Activated effector memory CD4-positive, alpha-beta T cell treated with anti-CD3 and anti-CD28 coated beads, Interleukin-2, amount 50 U/mL, for 16 hours (primary cell): Measurements from ENCODE around the gene KRTAP5-9.
"Not testable (repeated sequence)": the region's sequence is repeated elsewhere in the genome, so short reads cannot be mapped to it uniquely, and the experiment has no call there.

Source experiments
- DNase-seq: peaks from one replicate; pipeline ENCODE4 v3.0.0-alpha.2; 2020

The KRTAP5-9 gene

DNA sequence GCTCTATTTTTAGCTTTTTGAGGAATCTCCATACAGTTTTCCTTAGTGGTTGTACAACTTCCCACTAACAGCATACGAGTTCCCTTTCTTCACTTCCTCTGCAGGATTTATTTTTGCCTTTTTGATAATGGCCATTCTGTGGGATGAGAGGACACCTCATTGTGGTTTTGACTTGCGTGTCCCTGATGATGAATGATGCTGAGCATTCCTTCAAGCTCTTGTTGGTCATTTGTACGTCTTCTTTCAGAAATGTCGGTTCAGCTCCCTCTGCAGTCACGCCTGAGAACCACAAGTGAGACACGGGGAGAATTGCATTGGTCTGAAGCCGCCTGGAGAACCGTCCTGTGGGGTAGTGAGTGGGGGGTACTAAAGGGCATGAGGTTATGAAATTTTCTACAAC is 15.2 kb downstream of the KRTAP5-9 start:
- no peak for DNase-seq

DNA sequence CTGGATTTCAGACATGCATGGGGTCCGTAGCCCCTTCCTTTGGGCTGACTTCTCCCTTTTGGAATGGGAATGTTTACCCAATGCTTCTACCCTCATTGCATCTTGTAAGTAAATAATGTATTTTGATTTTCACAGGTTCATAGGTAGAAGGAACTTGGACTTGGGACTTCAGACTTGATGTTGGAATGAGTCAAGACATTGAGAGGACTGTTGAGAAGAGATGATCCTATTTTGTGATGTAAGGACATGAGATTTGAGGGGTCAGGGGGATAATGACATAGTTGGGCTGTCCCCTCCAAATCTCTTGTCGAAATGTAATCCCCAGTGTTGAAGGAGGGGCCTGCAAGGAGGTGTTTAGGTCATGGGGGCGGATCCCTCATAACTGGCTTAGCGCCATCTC is 16.2 kb downstream of the KRTAP5-9 start:
- no peak for DNase-seq

DNA sequence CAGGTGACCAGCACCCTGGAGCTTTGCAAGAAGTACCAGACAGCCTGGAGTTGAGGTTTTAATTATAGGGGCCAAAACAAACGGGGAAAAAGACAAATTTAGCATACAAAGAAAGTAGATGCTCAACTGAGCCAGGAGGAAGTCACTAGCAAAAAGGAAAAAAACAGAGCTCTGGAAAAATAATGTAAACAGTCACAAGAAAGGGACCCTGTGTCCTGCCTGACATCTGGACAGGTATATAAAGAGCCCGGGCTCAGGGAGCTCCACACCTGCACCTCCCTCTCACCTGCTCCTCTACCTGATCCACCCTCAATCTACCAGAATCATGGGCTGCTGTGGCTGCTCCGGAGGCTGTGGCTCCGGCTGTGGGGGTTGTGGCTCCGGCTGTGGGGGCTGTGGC is 17.0 kb downstream of the KRTAP5-9 start, which contains the start of gene KRTAP5-10:
Gene KRTAP5-10 (plus strand): TSS at position 301 of the 400 bp plus-strand sequence. CDS start 25 bp downstream, at position 326.
- no peak for DNase-seq

DNA sequence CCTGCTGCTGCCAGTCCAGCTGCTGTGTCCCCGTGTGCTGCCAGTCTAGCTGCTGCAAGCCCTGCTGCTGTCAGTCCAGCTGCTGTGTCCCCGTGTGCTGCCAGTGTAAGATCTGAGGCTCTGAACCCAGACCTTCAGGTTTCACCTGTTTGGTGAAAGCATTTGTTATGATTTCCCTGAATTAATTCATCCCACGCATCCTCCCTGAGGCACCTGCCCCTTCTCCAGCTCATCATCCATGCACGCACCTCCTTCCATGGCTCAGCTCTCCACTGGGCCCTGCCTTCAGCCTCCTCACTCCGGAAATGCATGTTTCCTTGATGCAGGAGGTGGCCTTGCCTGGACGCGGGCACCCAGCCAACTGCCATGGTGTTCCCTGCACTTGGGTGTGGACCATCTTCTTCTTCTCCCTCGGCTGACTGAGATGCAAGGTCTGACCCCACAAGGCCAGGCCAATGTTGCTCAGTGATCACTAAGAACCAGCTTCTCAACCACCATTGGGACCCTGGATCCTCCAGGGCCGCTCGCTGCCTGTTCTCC is 17.9 kb downstream of the KRTAP5-9 start:
- no peak for DNase-seq

DNA sequence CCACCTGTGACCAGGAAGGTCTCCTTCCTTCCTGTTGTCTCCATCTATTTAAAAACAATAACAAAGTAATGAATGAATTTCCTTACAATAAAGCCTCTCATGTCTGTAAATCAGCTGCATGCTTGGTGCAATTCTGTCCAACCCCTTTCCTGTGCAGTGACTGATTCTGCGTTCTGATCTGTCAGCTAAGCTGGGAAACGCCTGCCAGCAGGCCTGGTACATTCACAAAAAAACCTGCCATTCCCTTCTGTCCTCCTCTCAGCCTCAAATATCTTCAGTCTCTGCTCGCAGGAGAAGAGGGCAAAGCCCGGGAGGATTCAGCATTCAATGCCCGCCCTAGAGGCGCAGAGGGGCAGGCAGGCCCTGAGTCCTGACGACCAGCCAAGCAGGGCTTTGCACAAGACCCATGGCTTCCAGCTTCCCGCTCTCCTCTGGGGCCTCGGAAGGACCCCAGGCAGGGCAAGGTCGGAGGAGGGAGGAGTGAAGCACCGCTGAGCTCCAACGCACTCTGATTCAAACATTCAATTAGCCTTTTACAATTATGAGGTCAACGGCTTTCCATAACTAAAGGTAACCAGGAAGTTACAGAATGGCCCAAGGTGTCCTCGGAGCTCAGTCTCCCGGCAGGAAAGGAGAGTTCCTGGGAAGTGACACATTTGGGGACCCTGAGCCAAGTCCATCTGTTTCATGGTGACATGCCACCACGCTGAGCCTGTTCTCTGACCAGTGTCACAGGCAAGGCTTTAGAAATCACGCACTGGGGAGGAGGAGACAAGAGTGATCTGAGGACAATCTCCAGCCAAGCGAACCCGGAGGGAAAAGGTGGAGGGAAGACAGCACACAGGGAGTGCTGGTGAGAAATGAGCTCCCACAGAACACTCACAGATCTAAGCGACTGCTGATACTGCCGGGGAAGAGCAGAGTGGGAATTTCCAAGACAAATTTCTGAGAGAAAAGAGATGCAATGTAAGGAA is 18.7 kb downstream of the KRTAP5-9 start:
- DNase-seq: not testable (repeated sequence)

DNA sequence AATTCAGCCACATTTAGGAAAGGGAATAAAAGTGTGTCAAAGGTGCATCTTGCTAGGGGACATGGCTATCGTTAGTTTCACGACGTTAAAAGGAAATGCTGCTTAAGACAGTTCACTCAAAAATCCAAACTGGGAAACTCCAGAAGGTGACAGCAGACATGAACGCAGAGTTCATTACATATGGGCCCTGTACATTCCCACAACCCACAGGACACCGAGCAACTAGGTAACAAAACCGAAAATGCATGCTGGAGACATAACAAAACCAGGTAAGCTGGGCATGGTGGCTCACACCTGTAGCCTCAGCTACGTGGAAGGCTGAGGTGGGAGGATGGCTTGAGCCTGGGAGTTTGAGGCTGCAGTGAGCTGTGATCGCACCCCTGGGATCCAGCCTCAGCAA is 19.4 kb downstream of the KRTAP5-9 start:
- DNase-seq: not testable (repeated sequence)

DNA sequence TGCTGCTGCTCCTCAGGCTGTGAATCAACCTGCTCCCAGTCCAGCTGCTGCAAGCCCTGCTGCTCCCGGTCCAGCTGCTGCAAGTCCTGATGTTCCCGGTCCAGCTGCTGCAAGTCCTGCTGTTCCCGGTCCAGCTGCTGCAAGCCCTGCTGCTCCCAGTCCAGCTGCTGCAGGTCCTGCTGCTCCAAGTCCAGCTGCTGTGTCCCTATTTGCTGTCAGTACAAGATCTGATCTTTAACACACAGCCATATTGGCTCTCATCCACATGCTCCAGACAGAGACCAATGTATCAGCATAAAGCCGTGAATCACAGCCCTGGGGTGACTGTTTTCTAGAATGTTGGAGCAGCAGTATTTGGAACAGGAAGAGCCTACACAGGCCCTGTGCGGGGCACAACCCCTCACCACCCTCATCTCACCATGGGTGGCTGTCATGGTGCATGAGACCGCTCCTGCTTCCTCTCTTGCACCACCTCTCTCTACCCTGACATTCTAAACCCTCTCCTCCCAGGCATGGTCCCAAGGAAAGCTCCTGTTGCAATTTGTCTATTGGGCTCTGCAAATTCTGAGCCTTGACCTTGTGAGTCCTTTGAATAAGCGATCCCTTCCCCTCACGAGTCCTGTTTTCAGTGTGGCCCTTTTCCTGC is 20.6 kb downstream of the KRTAP5-9 start:
- DNase-seq: no peak

DNA sequence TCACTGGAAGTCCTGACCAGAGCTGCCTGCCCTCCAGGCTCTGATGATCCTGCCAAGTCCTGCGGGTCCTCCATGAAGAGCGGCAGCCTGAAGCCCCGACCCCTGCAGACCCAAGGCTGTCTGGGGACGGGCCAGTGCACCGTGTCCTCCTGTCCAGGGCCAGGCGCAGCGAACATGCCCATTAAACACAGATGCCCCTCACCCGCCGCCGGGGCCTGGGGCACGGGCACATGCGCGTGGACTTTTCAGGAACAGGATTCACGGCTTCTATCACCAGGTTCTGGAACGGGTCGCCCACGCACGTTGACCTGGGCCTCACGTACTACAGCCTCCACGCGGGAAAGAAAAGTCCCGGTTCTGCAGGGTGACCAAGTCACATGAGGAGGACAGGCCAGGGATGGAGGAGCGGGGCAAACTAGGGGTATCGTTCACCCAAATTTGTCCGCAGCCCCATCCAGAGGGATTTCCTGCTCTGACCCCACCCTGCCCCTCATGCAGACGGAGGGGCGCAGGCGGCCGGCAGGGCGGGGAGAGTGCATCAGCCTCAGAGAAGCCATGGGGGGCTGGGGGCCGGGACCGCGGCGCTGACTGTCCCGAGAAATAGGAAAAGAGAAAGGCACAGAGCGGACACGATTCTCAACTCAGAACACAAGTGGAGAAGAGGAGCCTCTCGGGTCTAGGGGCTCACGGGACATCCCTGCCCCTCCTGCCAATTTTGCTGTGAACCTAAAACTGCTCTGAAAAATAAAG is 23.1 kb downstream of the KRTAP5-9 start:
- DNase-seq: not testable (repeated sequence)

DNA sequence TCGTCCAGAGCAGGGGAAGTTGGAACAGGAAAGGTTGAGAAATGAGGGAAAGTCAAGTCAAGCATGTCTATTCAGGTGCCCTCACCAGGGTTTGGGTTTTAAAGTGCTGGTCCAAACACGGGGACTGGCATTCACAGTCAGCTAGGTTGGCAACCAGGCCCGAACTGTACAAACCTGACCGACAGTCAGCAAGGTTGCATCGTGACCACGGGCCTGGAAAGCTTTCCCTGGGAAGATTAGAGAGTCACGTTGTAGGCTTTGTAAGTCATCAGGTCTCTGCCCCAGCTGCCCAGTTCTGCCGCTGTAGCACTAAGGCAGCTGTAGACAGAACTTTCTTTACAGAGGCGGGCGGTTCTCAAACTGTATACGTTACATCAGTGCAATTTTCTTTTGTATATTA is 24.6 kb downstream of the KRTAP5-9 start:
- DNase-seq: no peak

DNA sequence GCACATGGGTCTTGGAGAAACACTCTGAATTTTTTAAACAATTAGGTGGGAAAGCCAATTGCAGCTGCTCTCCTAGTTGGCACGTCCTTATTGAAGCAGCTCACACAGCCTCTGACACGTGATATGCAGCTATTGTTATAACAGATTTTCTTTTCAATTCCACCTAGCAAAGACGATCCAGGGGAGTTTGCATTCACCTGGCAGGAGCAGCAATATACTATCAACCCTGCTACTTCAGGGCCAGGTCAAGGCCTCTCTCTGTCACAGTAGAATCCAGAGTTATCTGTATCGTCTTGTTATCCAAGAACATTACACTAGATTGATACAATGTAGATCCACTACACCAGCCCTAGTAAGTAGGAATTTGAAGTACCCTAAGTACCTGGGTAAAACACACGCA is 26.2 kb downstream of the KRTAP5-9 start:
- no peak for DNase-seq

DNA sequence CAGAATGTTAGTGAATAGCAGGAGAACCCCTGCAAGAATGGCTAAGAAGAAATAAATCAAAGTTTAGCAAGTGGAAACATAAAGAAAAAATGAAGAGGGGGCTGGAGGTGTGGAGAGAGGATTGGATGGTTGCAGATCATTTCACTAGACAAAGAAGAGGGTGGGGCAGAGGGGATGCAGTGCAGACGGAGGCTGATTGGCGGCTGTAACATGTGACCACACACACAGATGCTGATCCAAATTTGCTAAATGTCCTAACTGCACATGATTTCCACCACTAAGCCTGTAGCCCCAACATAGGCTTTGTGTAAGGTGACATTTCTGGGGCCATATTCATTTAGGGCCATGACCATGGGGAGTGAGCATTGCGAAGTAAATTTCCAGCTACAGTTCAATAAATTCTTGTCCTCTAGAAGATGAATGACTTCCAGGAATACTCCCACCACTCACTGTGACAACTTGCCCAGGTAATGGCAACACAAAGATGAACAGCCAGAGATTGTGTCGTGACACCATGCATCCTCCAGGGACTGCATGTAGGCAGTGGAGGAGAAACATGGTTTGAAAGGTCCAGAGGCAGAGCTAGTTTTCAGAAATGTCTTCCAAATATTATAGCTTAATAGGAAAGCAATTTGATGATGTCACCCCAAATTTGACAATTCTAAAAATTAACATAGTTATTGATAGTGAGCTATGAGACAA is 27.7 kb downstream of the KRTAP5-9 start:
- DNase-seq: no peak

DNA sequence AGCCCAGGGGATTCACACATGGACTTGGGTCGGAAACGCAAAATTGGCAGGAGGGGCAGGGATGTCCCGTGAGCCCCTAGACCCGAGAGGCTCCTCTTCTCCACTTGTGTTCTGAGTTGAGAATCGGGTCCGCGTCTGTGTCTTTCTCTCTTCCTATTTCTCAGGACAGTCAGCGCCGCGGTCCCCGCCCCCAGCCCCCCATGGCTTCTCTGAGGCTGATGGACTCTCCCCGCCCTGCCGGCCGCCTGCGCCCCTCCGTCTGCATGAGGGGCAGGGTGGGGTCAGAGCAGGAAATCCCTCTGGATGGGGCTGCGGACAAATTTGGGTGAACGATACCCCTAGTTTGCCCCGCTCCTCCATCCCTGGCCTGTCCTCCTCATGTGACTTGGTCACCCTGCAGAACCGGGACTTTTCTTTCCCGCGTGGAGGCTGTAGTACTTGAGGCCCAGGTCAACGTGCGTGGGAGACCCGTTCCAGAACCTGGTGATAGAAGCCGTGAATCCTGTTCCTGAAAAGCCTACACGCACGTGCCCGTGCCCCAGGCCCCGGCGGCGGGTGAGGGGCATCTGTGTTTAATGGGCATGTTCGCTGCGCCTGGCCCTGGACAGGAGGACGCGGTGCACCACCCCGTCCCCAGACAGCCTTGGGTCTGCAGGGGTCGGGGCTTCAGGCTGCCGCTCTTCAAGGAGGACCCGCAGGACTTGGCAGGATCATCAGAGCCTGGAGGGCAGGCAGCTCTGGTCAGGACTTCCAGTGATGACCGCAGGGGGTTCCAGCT is 28.7 kb downstream of the KRTAP5-9 start:
- DNase-seq: not testable (repeated sequence)

DNA sequence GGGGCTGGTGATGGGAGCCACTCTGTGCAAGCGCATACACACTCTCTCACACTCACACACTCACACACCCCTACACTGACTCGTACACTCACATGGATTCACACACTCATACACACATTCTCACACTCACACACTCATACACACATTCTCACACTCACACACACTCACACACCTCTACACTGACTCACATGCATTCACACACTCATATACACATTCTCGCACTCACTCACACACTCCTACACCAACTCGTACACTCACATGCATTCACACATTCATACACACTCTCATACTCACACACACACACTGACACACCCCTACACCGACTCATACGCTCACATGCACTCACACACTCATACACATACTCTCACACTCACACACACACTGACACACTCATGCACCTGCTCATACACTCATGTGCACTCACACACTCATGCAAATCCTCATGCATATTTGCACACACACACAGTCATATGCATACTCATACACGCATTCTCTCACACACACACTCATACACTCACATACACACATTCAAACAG is 29.3 kb downstream of the KRTAP5-9 start:
- DNase-seq: no peak

DNA sequence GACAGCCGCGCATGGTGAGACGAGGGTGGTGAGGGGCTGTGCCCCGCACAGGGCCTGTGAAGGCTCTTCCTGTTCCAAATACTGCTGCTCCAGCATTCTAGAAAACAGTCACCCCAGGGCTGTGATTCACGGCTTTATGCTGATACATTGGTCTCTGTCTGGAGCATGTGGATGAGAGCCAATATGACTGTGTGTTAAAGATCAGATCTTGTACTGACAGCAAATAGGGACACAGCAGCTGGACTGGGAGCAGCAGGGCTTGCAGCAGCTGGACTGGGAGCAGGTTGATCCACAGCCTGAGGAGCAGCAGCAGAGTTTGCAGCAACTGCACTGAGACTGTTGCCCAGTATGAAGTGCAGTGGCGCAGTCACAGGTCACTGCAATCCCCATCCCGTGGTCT is 31.3 kb downstream of the KRTAP5-9 start:
- DNase-seq: not testable (repeated sequence)

DNA sequence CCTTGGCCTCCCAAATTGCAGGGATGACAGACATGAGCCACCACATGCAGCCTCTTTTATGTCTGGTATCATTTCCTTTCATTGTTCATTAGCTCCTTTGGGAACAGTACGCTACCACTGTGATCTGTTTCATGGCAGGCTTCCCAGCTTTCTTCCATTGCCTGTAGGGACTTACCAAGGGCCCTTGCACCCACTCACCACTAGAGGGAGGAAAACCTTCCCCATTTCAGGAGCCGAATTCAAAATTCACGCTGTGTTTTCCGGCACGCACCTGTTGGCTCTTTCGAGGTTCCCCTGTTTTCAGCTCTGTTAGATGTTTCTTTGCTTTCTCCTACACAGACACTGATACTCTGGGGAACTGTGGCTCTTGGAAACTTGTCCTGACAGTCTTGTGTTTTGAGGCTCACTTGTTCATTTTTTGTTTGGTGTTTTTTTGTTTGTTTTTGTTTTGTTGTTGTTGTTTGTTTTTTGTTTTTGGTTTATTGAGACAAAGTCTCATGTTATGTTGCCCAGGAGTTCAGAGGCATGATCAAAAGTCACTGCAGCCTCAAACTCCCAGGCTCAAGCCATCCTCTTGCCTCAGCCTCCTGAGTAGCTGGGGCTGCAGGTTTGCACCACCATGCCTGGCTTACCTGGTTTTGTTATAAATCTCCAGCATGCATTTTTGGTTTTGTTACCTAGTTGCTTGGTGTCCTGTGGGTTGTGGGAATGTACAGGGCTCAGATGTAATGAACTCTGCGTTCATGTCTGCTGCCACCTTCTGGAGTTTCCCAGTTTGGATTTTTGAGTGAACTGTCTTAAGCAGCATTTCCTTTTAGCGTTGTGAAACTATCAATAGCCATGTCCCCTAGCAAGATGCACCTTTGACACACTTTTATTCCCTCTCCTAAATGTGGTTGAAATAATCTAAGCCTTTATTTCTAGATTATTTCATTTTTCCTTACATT is 32.1 kb downstream of the KRTAP5-9 start:
- peak; percentile 69 for DNase-seq

DNA sequence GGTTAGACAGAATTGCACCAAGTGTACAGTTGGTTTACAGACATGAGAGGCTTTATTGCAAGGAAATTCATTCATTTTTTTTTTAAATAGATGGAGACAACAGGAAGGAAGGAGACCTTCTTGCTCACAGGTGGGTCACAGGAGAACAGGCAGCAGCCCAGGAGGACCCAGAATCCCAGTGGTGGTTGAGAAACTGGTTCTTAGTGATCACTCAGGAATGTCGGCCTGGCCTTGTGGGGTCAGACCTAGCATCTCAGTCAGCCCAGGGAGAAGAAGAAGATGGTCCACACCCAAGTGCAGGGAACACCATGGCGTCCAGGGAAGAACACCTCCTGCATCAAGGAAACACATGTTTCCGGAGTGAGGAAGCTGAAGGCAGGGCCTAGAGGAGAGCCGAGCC is 33.6 kb downstream of the KRTAP5-9 start:
- no peak for DNase-seq

DNA sequence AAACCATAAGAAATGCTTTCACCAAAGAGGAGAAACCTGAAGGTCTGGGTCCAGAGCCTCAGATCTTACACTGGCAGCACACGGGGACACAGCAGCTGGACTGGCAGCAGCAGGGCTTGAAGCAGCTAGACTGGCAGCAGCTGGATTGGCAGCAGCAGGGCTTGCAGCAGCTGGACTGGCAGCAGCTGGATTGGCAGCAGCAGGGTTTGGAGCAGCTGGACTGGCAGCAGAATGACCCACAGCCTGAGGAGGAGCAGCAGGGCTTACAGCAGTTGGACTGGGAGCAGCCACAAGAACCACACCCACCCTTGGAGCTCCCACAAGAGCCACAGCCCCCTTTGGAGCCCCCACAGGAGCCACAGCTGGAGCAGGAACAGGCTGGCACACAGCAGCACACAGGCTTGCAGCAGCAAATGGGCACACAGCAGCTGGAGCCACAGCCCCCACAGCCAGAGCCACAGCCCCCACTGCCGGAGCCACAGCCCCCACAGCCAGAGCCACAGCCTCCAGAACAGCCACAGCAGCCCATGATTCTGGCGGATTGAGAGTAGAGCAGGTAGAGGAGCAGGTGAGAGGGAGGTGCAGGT is 34.2 kb downstream of the KRTAP5-9 start, which contains the start of gene KRTAP5-11:
Gene KRTAP5-11 (minus strand): TSS at position 567 of the 587 bp plus-strand sequence. CDS start 38 bp downstream, at position 529.
- DNase-seq: no peak

DNA sequence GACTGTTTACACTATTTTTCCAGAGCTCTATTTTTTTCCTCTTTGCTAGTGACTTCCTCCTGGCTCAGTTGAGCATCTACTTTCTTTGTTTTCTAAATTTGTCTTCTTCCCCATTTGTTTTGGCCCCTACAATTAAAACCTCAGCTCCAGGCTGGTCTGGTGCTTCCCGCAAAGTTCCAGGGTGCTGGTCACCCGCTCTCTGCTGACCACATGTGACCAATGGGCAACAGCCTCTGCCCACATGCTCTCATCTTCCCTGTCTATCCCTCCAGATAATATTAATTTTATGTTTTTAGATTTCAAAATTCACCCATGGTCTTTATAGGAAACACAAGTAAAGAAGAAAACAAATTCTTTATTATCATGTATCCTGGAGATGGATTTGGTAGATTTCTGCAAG is 34.7 kb downstream of the KRTAP5-9 start:
- DNase-seq: not testable (repeated sequence)

DNA sequence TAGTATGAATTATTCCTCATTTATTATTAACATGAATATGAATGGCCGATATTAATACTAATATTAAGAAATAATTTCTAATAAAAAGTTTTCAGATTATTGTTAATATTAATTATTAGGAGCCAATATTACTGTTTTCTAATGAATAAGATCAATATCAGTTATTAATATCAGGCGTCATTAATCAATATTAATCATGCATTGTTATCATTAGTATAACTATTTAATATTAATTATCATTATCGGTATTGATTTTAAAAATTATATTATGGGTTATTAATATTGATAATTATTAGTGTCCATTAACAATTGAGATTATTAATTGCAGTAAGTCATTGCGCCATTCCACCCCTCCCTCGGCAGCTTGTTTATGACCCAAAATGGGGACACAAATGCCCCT is 37.5 kb downstream of the KRTAP5-9 start:
- DNase-seq: not testable (repeated sequence)
